Prostate gland (tissue), 2 donors: ENCODE results near the gene DISP3. TPM values are rescaled to one million over a fixed set of nuclear protein-coding genes. Genes with fewer than 3 reads are reported as not detected.

Experiments used
- DNase-seq: peaks from one replicate; pipeline ENCODE4 v3.0.0-alpha.2; 2019; ENCODE audit warnings: low spot score
- H3K27ac ChIP-seq, 2 donors: fragments of 200-600 bp; sonication (generic); 2 replicates each; pipeline ENCODE4 v1.5.1; 2017 to 2019
- H3K27me3 ChIP-seq: fragments of 200-600 bp; sonication (generic); replicated peaks from 2 replicates; pipeline ENCODE4 v1.5.1; 2019; ENCODE audit not compliant: insufficient read depth
- H3K36me3 ChIP-seq, 2 donors: fragments of 200-600 bp; sonication (generic); 1 replicate in 1 of 2; 2 replicates in 1 of 2; pipeline versions ENCODE4 v1.5.1 to v1.8.1; 2017 to 2019
- H3K4me1 ChIP-seq: fragments of 200-600 bp; sonication (generic); replicated peaks from 2 replicates; pipeline ENCODE4 v1.5.1; 2019
- H3K4me3 ChIP-seq, 2 donors: fragments of 200-600 bp; sonication (generic); 2 replicates each; pipeline ENCODE4 v1.5.1; 2017 to 2019
- H3K9me3 ChIP-seq: fragments of 200-600 bp; sonication (generic); 2 replicates; pipeline ENCODE4 v1.5.1; 2017
- CTCF ChIP-seq, 4 experiments: fragments of 200-600 bp in 2 of 4; fragments of 450-650 bp in 2 of 4; sonication (generic) in 2 of 4; IDR thresholded peaks; 1 replicate in 3 of 4; 2 replicates in 1 of 4; pipeline ENCODE4 v1.5.1; 2016 to 2019; ENCODE audit warnings: antibody characterized with exemption in 4 of 4, mild to moderate bottlenecking in 2 of 4, moderate library complexity in 2 of 4
- POLR2A ChIP-seq: fragments of 450-650 bp; IDR thresholded peaks from one replicate; pipeline ENCODE4 v1.6.1; 2016; ENCODE audit warnings: antibody characterized with exemption, mild to moderate bottlenecking
- POLR2AphosphoS5 ChIP-seq: sonication (generic); formaldehyde crosslinking; IDR thresholded peaks from one replicate; pipeline ENCODE4 v1.6.1; 2017; ENCODE audit warnings: antibody characterized with exemption
- WGBS: methylation state at CpG from one replicate; pipeline ENCODE4 v1.1.5; 2018; 5-methylcytosine and 5-hydroxymethylcytosine counted together
- intact Hi-C: fragments of 100-400 bp; cut with DNase I; formaldehyde crosslinking; loops from one replicate; pipeline ENCODE4 v1.14.2; 2022
- total RNA-seq, 2 donors: library from RNA; depleted of rRNA; stranded (reverse); fragments of >200 nt; gene quantifications; one replicate each; pipeline ENCODE4 v1.1.0, GENCODE V29; 2016

The DISP3 gene
- total RNA-seq, 2 donors from 2014 or later = 0.80 to 1.7 TPM

- intact Hi-C loops = no loop called here
Observed at GRCh38 chr1:11559591-11559970, 80.6 kb downstream of the DISP3 start.

GRCh38 chr1:11560061-11560460 lies 81.1 kb downstream of the DISP3 start:
- TF ChIP-seq POLR2AphosphoS5 = no peak
- TF ChIP-seq POLR2A = no peak
- TF ChIP-seq CTCF (IDR thresholded peaks at IDR 0.05) = no peak
- 51% methylated on average over 8 of the region's 8 CpGs for WGBS
- Histone ChIP-seq H3K9me3 (no peaks in the 10 kb centered on the region), H3K27ac (no peak overlapping the region), H3K27me3 (peaks cover 3% of the 10 kb centered on the region), H3K4me1 (no peaks in the 10 kb centered on the region), H3K4me3 (no peak overlapping the region), H3K36me3 (no peaks in the 10 kb centered on the region)
- intact Hi-C loops = no loop called here
- DNase-seq = no peak

More at GRCh38 chr1:11559591-11559970, 80.6 kb downstream of the DISP3 start:
- TF ChIP-seq CTCF (IDR thresholded peaks at IDR 0.05) (no peak), POLR2A (no peak), POLR2AphosphoS5 (no peak)
- no peak overlapping the region for H3K27ac ChIP-seq
- DNase-seq = no peak
- no peaks in the 10 kb centered on the region for H3K36me3 ChIP-seq
- H3K4me3 ChIP-seq = no peak overlapping the region
- peaks cover 3% of the 10 kb centered on the region for H3K27me3 ChIP-seq
- no peaks in the 10 kb centered on the region for H3K4me1 ChIP-seq
- no peaks in the 10 kb centered on the region for H3K9me3 ChIP-seq
- WGBS = 53% methylated on average over 6 of the region's 6 CpGs

GRCh38 chr1:11561740-11562139 lies 82.8 kb downstream of the DISP3 start:
- no peak for DNase-seq
- Histone ChIP-seq H3K4me1 (no peaks in the 10 kb centered on the region), H3K9me3 (no peaks in the 10 kb centered on the region), H3K27ac (no peak overlapping the region), H3K27me3 (peaks cover 8% of the 10 kb centered on the region), H3K4me3 (no peak overlapping the region), H3K36me3 (no peaks in the 10 kb centered on the region)
- TF ChIP-seq POLR2A (no peak), POLR2AphosphoS5 (no peak), CTCF (IDR thresholded peaks at IDR 0.05) (no peak)
- intact Hi-C loops = no loop called here

GRCh38 chr1:11562664-11563063 lies 83.7 kb downstream of the DISP3 start:
- 90% methylated on average over 6 of the region's 6 CpGs for WGBS
- intact Hi-C loops = no loop called here
- H3K36me3 ChIP-seq = no peaks in the 10 kb centered on the region
- H3K9me3 ChIP-seq = no peaks in the 10 kb centered on the region
- H3K4me1 ChIP-seq = no peaks in the 10 kb centered on the region
- H3K27me3 ChIP-seq = peaks cover 8% of the 10 kb centered on the region
- H3K4me3 ChIP-seq = no peak overlapping the region
- DNase-seq = no peak
- no peak overlapping the region for H3K27ac ChIP-seq
- no peak for TF ChIP-seq CTCF (IDR thresholded peaks at IDR 0.05)
- TF ChIP-seq POLR2A = no peak
- TF ChIP-seq POLR2AphosphoS5 = no peak

GRCh38 chr1:11563560-11564069 lies 84.7 kb downstream of the DISP3 start:
- Histone ChIP-seq H3K27me3 (peaks cover 8% of the 10 kb centered on the region), H3K4me1 (no peaks in the 10 kb centered on the region), H3K27ac (no peak overlapping the region), H3K36me3 (no peaks in the 10 kb centered on the region), H3K9me3 (no peaks in the 10 kb centered on the region), H3K4me3 (no peak overlapping the region)
- no peak for TF ChIP-seq POLR2AphosphoS5
- TF ChIP-seq POLR2A = no peak
- no peak for TF ChIP-seq CTCF (IDR thresholded peaks at IDR 0.05)
- WGBS = 9% methylated on average over 14 of the region's 14 CpGs
- DNase-seq = no peak
- intact Hi-C loops = no loop called here
